Muscle of arm (tissue), 14 donors: ENCODE measurements around the gene DDX1. TPM values are rescaled to one million over a fixed set of nuclear protein-coding genes. Genes with fewer than 3 reads are reported as not detected.
"Not testable (repeated sequence)": the region's sequence is repeated elsewhere in the genome, so short reads cannot be mapped to it uniquely, and the experiment has no call there.

Source experiments
- DNase-seq: peaks from one replicate; pipeline ENCODE4 v3.0.0-alpha.2; 2013
- long read RNA-seq, 11 donors: transcript quantifications; one replicate each; lab custom pipeline, GENCODE V29; 2026
- polyA plus RNA-seq, 12 donors: library from polyadenylated mRNA; unstranded; fragments of 120-200 nt; gene quantifications; one replicate each; pipeline ENCODE4 v1.2.1, GENCODE V29; 2013; ENCODE audit not compliant: insufficient read length in 12 of 12

Gene DDX1
- polyA plus RNA-seq = 100 to 1,000 TPM in 8 of 12 donors, 10 to 100 TPM in 3, not detected in 1; 67.3 to 124 (median 108) TPM
- long read RNA-seq, donor 1, transcript DDX1-201 (26 exons, 2,739 nt) = major isoform, 6 of 48 reads
- long read RNA-seq, donor 1, partial matches to known transcripts = 41 of 48 reads
- long read RNA-seq, donor 1, other reads (novel, unspliced or antisense) = 0 of 48 reads
- long read RNA-seq, donor 2, transcript DDX1-201 (26 exons, 2,739 nt) = major isoform, 25 of 42 reads
- long read RNA-seq, donor 2, partial matches to known transcripts = 16 of 42 reads
- long read RNA-seq, donor 2, other reads (novel, unspliced or antisense) = 0 of 42 reads
- long read RNA-seq, donor 3, transcript DDX1-201 (26 exons, 2,739 nt) = major isoform, 10 of 28 reads
- long read RNA-seq, donor 3, partial matches to known transcripts = 18 of 28 reads
- long read RNA-seq, donor 3, other reads (novel, unspliced or antisense) = 0 of 28 reads
- long read RNA-seq, donor 4, partial matches to known transcripts = 5 of 7 reads
- long read RNA-seq, donor 4, other reads (novel, unspliced or antisense) = 0 of 7 reads
- long read RNA-seq, donor 5, transcript DDX1-201 (26 exons, 2,739 nt) = major isoform, 16 of 38 reads
- long read RNA-seq, donor 5, partial matches to known transcripts = 20 of 38 reads
- long read RNA-seq, donor 5, other reads (novel, unspliced or antisense) = 0 of 38 reads
- long read RNA-seq, donor 6, transcript DDX1-201 (26 exons, 2,739 nt) = major isoform, 5 of 20 reads
- long read RNA-seq, donor 6, partial matches to known transcripts = 14 of 20 reads
- long read RNA-seq, donor 6, other reads (novel, unspliced or antisense) = 0 of 20 reads
- long read RNA-seq, donor 7, partial matches to known transcripts = 6 of 7 reads
- long read RNA-seq, donor 7, other reads (novel, unspliced or antisense) = 0 of 7 reads
- long read RNA-seq, donor 8, transcript DDX1-201 (26 exons, 2,739 nt) = major isoform, 15 of 27 reads
- long read RNA-seq, donor 8, partial matches to known transcripts = 11 of 27 reads
- long read RNA-seq, donor 8, other reads (novel, unspliced or antisense) = 0 of 27 reads
- long read RNA-seq, donor 9, transcript DDX1-201 (26 exons, 2,739 nt) = major isoform, 7 of 30 reads
- long read RNA-seq, donor 9, partial matches to known transcripts = 22 of 30 reads
- long read RNA-seq, donor 9, other reads (novel, unspliced or antisense) = 0 of 30 reads
- long read RNA-seq, donor 10, transcript DDX1-201 (26 exons, 2,739 nt) = major isoform, 14 of 45 reads
- long read RNA-seq, donor 10, partial matches to known transcripts = 28 of 45 reads
- long read RNA-seq, donor 10, other reads (novel, unspliced or antisense) = 0 of 45 reads
- long read RNA-seq, donor 11, transcript DDX1-201 (26 exons, 2,739 nt) = major isoform, 16 of 51 reads
- long read RNA-seq, donor 11, partial matches to known transcripts = 32 of 51 reads
- long read RNA-seq, donor 11, other reads (novel, unspliced or antisense) = 0 of 51 reads

- DNase-seq = peak; percentile 89
Observed at GRCh38 chr2:15591692-15592463, at the start of gene DDX1. Gene DDX1, plus strand, starts transcription at chr2:15591868. Its CDS starts 66 bp downstream, at chr2:15591934.

DNA sequence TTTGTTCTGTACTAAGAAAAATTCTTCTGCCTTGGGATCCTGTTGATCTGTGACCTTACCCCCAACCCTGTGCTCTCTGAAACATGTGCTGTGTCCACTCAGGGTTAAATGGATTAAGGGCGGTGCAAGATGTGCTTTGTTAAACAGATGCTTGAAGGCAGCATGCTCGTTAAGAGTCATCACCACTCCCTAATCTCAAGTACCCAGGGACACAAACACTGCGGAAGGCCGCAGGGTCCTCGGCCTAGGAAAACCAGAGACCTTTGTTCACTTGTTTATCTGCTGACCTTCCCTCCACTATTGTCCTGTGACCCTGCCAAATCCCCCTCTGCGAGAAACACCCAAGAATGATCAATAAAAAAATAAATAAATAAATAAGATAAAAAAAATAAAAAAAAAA, 49.4 kb upstream of the DDX1 start:
- DNase-seq = not testable (repeated sequence)

GRCh38 chr2:15543053-15543452, 48.6 kb upstream of the DDX1 start:
- no peak for DNase-seq

- no peak for DNase-seq
Observed at GRCh38 chr2:15543541-15543940, 48.1 kb upstream of the DDX1 start.

DNA sequence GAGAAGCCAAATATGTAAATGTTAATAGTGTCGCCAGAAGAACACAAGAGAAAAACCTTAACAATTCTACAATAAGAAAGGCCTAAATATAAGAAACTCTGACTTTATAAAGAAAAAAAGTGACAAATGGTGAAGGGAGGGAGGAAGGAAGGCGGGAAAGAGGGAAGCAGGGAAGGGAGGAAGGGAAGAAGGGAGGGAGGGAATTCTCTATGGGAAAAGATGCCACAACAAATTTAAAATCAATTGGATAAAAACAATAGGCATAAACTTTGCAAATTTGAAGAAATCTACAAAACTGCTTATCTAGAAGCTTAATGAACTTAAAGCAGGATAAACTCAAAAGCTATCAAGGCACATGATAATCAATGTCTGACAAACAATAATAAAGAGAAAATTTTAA, 47.4 kb upstream of the DDX1 start:
- DNase-seq = no peak

GRCh38 chr2:15546297-15547098, 45.2 kb upstream of the DDX1 start:
- no peak for DNase-seq

- no peak for DNase-seq
Observed at GRCh38 chr2:15547115-15547876, 44.4 kb upstream of the DDX1 start.

DNA sequence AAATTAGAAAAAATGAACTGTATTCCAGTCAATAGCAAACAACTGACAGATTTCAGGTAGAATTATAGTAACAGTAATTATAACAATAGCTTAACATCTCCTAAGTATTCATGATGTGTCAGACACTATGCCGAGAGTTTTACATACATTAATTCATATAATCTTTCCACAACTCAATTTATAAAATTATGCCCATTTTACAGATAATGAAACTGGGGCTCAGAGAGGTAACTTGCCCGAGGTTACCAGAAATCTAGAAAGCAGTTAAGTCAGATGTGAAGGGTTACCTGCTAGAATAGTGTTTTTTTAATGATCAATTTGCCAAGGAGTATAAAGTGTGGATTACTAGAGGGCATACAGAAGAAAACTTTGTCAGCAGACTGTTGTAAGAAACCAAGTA, 42.7 kb upstream of the DDX1 start:
- DNase-seq = no peak

DNA sequence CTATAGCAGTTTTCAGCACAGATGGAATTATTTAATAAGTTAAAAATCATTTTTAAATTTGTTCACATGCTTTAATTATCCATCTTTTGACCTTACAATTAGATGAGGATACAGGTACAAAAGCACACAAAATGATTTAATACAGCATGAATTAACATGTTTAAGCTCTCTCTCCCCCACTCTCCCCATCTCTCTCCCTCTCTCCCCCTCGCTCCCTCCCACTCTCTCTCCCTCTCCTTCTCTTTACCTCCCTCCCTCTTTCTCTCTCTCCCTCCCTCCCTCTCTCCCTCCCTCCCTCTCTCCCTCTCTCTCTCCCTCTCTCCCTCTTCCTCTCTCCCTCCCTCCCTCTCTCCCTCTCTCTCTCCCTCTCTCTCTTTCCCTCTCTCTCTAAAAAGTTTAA, 38.1 kb upstream of the DDX1 start:
- no peak for DNase-seq

- no peak for DNase-seq
Observed at GRCh38 chr2:15553951-15554350, 37.7 kb upstream of the DDX1 start.

GRCh38 chr2:15554525-15555218, 37.0 kb upstream of the DDX1 start:
- DNase-seq = no peak

DNA sequence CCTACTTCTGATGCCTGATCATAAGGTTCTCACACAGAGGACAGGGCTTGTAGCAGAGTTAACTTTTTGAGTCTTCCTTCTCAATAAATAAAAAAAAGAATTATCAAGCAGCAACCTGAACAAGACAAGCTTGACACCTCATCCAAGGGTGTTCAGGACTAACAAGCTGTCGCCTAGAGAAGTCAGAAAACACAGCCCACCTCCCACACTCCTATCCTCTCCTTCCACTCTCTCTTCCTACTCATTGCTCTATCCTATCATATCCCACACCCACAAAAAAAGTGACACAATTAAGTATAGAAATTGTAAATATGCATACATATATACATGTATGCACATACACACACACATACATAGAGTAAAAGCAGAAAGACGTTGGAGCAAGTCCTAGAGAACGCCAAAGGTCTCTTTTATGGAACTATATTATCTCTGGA, 35.9 kb upstream of the DDX1 start:
- DNase-seq = no peak

GRCh38 chr2:15556311-15556930, 35.2 kb upstream of the DDX1 start:
- DNase-seq = no peak

DNA sequence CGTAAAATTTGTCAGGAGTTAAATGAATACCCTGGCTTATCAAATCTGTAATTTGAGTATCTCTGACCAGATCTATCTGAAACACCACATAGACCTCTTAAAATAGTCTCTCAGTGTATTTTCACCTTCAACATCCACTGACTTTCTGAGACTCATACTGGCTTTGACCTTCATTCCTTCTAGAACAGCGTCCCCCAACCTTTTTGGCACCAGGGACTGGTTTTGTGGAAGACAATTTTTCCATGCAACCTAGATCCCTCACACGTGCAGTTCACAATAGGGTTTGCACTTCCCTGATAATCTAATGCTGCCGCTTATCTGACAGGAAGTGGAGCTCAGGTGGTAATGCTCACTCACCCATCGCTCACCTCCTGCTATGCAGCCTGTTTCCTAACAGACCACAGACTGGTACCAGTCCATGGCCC, 33.8 kb upstream of the DDX1 start:
- DNase-seq = no peak

DNA sequence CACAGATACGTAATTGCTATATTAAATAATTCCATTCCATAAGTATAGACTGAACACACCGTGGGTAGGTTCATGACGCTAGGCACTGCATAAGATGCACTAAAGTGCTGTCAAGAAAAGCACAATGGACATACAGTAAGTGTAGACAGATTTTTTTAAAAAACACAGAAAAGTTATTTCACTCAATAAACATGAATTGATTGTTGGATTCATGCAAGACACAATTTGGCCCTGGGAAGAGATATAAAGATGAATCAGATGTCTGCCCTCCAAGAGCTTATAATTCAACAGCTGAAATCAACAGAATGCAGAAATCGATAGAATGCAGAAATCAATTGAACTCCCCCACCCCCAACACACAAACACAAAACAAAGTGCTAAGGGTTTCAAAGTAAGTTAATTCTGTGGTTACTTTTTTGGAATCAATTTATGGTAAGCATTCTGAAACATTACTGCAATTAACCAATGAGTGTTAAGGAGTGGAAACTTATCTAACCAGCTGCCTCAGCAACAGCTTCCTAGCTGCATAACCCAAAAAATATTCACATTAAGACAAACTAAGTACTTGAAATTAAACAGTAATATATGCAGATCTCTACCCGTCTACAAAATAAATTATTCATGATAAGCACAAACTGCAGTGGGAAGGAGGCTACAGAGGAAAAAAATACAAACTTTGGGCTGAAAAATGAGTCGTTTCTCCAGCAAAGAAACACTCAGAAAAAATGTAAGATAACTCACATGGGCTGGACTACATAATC, 32.1 kb upstream of the DDX1 start:
- DNase-seq = no peak

GRCh38 chr2:15560140-15560987, 31.3 kb upstream of the DDX1 start:
- no peak for DNase-seq
